HG03060 (cell line): Measurements from ENCODE around the gene LDAH.

Experiments used
- ATAC-seq: cut with Tn5 transposase; IDR thresholded peaks from one replicate; pipeline ENCODE4 v1.9.1; 2021; ENCODE audit warnings: low read depth, moderate number of reproducible peaks; ENCODE audit not compliant: unreplicated experiment

Gene LDAH

DNA sequence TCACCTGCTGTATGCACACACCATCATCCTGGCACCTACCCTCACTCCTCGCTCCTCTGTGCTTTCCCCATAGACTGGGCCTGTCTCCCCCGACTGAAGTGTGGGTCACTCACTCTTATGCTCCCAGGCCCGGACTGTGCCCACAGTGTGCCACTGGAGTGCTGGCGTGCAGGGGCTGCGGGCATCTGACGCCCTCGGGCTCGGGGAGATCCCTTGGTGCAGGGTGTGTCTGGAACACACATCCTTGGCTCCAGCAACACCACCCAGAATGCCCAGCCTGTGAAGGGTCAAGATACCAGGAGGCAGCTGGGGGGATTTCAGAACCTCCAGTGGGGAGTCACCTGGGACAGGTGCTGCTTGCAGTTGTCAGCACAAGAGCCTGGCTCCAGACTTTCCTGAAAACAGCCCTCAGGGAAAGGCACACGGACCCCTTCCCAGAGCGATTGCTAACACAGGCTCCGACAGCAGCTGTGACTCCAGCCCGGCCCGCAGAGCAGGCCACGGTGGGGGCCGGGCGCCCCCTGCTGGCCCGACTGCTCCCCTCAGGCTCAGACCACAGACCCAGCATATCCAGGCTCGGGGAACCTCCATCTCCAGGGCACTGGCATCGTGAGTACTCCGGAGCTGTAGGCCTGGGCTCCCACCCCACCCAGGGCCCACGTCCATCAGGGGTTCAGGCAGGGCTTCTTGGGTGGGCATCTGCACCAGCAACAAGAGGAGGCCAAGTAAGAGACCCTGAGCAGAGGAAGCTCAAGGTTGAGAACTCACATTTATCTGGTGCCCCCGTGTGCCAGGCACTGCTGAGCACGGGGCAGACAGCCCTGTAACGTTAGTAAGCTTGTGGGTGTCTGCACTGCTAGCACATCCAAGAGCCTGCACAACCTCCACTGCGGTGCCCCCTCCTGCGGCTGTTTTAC, 180.6 kb downstream of the LDAH start:
- ATAC-seq: peak; percentile 88

DNA sequence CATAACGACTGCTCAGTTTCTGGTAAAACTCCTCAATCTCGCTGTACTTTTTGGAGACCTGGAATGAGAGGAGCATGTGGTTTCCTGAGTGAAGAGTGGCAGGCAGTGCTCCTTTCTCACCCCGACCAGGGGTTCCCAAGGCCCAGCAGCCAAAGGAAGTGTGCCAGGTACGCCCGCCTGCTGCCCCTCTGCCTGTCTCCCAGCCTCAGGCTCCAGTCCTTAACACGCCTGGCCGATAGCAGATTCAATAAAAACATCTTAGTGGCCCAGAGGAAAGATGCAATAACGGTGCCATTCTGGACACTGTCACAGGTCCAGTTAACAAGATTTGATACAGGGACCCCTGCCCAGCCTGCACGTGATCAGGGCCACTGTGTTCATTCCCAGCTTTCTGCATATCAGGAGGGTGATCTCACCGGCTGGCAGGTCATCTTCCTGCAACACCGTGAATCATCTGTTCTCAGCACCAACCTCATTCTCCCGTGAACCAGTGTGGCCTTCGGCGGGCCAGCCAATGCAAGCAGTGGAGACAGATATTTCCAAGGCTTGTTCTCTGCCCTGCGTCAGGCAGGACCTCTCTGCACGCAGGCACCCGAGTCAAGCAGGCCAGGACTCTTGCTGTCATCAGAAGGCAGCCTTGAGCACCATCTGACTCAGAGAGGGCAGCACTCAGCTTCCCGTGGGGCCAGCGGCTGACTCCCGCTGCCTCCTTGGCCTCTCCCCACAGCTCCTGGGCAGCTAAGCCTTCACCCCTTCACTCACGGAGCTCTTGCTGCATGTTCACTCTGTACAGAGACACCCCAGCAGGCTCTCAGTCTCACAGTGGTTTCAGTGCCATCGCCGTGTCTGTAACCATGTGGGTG, 181.5 kb downstream of the LDAH start:
- ATAC-seq: no peak

DNA sequence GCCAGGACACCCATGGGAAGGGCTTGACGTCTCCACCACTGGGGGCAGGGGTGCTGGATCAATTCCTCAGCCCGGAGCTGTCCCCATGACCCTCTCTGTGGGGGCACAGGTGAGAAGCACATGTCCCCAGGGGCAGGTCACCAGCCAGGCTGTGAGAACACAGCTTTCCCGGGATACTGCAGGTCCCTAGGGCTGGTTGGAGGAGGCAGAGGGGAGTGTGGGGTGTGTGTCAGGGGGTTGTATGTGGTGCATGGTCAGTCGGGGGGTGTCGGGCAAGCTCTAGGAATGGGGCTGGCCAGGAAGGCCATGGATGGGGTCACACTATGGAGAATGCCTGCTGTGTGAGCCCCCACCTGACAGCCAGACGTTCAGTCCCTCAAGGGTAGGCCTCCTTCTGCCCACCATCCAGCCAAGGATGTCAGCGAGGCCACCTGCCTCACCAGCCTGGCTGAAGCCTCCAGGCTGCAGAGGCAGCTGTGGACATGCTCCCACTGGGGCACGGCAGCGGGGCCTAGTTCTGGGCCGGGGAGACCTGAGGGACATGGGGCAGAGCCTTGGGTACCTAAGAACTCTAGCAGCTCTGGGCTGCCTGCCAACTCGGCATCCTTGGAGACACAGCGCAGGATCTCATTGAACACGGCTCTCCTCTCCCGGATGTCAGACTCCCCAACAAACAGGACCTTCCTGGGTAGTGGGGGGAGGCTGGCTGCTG, 182.3 kb downstream of the LDAH start:
- ATAC-seq: no peak

DNA sequence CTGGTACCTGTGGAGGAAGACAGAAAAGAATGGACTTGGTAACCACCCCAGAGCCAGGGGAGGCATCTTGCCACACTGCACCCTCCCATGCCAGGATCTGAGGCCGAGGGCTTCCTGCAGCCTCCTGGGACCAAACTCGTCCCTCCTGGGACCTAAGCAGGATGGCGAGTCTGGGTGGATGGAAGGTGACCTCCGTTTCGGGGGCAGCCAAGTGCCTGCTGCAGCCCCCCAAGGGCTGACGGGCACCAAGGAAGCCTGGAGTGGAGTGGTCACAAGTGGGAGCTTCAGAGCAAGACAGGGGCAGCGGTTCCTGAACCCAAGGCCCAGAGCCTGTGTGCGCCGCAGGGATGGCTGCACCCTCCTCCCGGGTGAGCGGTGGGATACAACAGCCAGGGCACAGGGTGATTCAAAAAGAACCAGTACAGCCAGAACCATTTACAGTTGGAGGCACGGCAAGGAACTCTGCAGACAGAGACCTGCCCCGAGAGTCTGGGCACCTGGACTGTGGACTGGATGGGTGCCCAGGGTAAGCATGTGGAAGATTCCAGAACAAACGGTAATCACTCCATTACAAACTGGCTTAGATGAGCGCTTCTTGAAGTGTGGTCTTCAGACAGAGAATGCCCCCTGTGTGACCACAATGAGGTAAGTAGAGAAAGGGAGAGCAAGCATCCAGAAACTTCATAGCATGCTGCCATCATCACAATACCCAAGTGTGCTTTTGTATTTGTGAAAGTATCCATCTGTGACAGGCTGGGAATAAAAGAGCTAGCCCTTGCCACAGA, 184.1 kb downstream of the LDAH start:
- ATAC-seq: no peak

DNA sequence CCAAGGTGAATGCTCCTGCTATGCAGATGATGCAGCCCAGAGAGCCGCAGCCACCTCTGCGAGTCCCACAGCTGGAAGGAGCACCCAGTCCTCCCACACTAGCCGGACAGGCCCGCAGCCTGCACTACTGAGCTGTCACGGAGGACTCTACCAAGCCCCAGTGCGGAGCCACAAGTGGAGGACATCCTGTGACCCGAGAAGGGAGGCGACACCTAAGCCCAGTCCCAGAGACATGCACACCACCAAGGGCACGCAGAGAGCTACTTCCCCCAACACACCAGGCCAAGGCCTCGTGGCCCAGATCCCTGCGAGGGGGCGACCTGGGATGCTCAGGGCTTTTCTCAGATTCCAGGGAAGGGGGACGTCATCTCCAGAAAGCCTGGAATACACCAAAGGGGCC, 184.9 kb downstream of the LDAH start:
- ATAC-seq: no peak

DNA sequence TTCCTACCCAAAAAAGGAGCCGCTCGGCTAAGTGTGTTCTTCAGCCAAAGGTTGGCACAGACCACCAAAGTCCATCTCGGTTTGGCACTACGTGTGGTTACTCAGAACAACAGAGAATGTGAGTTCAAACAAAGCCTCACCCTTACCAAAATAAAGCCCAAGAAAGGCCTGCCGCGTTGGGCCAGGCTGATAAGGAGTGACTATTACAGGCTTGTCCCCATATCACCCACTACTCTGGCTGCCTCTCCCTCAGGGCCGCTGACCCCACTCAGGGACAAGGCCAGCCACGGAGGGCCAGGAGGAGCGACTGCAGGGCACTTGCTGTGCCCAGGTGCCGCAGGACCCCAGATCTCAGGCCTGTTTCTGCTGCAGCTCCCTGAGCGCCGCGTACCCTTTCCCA, 185.8 kb downstream of the LDAH start:
- ATAC-seq: no peak

DNA sequence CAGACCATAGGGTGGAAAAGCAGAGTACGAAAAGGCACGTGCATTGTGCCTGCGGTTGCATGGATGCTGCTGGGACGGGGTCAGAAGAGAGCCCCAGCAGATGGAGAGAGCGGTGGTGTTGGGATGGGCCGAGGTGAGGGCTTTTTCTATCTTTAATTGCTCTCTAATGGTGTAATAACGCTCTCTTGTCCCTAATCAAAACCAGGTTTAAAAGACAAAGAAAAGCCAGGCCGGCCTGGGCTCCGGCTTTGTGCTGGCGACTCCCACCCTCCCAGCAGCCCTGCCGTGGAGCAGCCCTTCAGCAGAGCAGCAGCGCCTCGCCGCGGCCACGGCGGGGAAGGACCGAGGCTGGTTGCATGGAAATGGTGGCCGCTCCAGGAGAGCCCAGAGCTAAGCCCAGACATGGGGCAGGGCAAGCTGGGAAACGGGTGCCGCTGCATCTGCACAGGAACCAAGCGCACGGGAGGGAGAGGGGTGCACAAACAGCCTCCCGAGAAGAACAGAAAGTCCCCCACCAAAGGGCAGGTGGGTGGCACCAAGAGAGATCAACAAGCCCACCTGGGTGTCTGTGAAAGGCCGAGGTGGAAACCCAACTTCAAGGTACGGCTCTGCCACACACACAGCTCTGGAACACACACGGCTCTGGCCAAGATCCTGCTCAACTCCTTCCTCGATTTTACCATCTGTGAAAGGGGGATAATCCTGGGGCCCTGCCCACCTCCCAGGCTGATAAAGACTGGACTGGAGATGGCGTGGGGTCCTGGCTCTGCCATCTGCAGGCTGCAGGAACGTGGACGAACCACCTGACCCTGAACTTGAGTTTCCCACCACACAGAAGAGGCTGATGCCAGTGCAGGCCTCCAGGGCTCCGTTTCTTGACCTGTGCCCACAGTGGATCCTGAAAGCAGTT, 187.0 kb downstream of the LDAH start:
- no peak for ATAC-seq

DNA sequence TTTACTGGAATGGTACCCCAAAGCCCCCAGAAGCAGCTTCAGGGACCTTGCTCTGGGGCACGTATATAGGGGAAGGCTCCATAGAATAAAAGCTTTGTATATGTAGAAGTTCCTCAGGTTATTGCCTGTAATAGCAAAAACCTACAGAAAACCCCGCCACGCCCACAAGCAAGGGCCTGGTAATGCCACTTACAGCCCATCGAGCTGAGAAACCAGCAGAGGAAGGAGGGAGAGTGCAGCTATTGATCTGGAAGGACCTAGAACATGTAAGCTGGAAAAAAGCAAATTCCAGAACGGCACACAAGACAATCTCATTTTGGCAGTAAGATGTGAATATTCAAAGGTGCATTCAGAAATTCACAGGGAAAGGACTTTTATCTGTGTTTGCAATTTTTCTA, 187.8 kb downstream of the LDAH start:
- ATAC-seq: no peak

DNA sequence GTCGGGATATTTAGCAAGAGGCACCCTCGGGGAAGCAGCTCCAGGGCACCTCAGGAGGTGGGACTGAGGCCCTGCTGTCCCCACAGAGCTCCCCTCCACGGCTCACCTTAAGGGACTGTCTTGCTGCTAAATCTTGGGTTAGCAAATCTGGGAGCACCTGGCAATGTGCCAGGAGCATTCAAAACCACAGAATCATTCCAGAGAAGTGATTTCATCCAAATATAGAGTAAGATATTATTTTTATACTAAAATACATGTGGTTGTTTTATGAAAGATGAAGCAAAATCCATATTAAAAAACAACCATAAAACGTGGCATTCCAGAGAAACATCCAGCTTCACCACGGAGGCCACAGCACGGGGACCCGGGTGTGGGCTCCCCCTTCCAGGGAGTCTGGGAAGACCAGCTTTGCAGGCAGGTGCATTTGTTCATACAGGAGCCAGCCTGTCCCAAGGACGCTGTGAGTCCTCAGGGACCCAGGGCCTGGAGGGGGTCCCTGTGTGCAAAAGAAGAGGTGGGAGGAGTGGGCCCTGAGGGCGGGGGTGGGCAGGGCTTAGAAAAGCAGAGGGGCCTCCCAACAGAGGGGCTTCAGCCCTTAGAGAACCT, 188.3 kb downstream of the LDAH start:
- ATAC-seq: no peak
